K562 (cell line): ENCODE results near the gene ACADM. TPM values are rescaled to one million over a fixed set of nuclear protein-coding genes. Genes with fewer than 3 reads are reported as not detected.

Experiments
- ATAC-seq: fragments of 200-7000 bp; cut with Tn5 transposase; 3 replicates; pipeline ENCODE4 v1.9.1; 2020; ENCODE audit warnings: moderate library complexity
- BruUV-seq: library from RNA; stranded (reverse); fragments of 400-500 nt; replicated peaks from 2 replicates; lab custom pipeline; 2021; lab: Mats Ljungman, UMichigan
- CTCF ChIA-PET: fragments of 300-600 bp; formaldehyde crosslinking; extraction: SDS; loops from one replicate; lab custom pipeline; 2021; ENCODE audit warnings: low intra/inter-chr PET ratio; lab: Yijun Ruan, JAX
- POLR2A ChIA-PET: fragments of 300-600, 350-650 bp; sonication (Branson Sonifier 250); formaldehyde crosslinking; extraction: SDS; loops from one replicate; lab custom pipeline; 2021; ENCODE audit warnings: antibody characterized with exemption, inconsistent platforms; lab: Yijun Ruan, JAX
- DNase-seq, 4 experiments: peaks; one replicate each; pipeline versions ENCODE4 v3.0.0 to v3.0.0-alpha.2; 2011 to 2018; ENCODE audit warnings: low spot score in 3 of 4, mixed read lengths in 3 of 4; ENCODE audit errors: extremely low read depth in 1 of 4
- FAIRE-seq: peaks from 2 replicates; lab custom pipeline; 2011; peaks lifted over from hg19 to GRCh38; lab: Jason Lieb, UNC
- H2AFZ ChIP-seq: 2 replicates; pipeline ENCODE4 v1.6.0; 2011; ENCODE audit warnings: low read depth, low read length, control low read depth, inconsistent platforms
- H3K27ac ChIP-seq: fragments of 200-600 bp; 3 replicates; pipeline ENCODE4 v1.8.0; 2011; ENCODE audit warnings: low read depth, mild to moderate bottlenecking, control low read depth, inconsistent platforms, low read length, moderate library complexity, mixed read lengths; ENCODE audit errors: extremely low read depth
- H3K27me3 ChIP-seq, 2 experiments: fragments of 300-600 bp in 1 of 2; 2 replicates in 1 of 2; 3 replicates in 1 of 2; pipeline versions ENCODE4 v1.6.0 to v1.8.0; 2011; ENCODE audit warnings: inconsistent platforms in 2 of 2, low read length in 2 of 2, mild to moderate bottlenecking in 1 of 2, mixed read lengths in 1 of 2, moderate library complexity in 1 of 2; ENCODE audit not compliant: control insufficient read depth in 2 of 2, insufficient read depth in 2 of 2
- H3K36me3 ChIP-seq: fragments of 300-600 bp; 3 replicates; pipeline ENCODE4 v1.8.0; 2011; ENCODE audit warnings: mild to moderate bottlenecking, low read length, inconsistent platforms; ENCODE audit not compliant: control insufficient read depth, insufficient read depth
- H3K4me1 ChIP-seq, 2 experiments: fragments of 200-600 bp in 1 of 2; replicated peaks in 1 of 2; 2 replicates in 1 of 2; 3 replicates in 1 of 2; pipeline versions ENCODE4 v1.5.1 to v1.8.0; 2011; ENCODE audit warnings: inconsistent platforms in 2 of 2, low read length in 2 of 2, mild to moderate bottlenecking in 1 of 2, mixed read lengths in 1 of 2, moderate library complexity in 1 of 2; ENCODE audit not compliant: control insufficient read depth in 2 of 2, insufficient read depth in 2 of 2
- H3K4me2 ChIP-seq: 2 replicates; pipeline ENCODE4 v1.6.1; 2011; ENCODE audit warnings: low read length, control low read depth, inconsistent platforms, mixed read lengths; ENCODE audit not compliant: insufficient read depth
- H3K4me3 ChIP-seq: fragments of 200-600 bp; sonication (generic), shearing (Covaris generic); 2 replicates; pipeline ENCODE4 v1.5.1; 2016; ENCODE audit warnings: control low read depth, inconsistent platforms
- H3K79me2 ChIP-seq: fragments of 200-600 bp; 3 replicates; pipeline ENCODE4 v1.8.0; 2011; ENCODE audit warnings: low read length, inconsistent platforms; ENCODE audit not compliant: control insufficient read depth, insufficient read depth
- H3K9ac ChIP-seq, 2 experiments: 2 replicates each; pipeline versions ENCODE4 v1.6.0 to v1.6.1; 2011; ENCODE audit warnings: low read depth in 2 of 2, low read length in 2 of 2, control low read depth in 1 of 2, inconsistent platforms in 1 of 2, mild to moderate bottlenecking in 1 of 2, mixed read lengths in 1 of 2; ENCODE audit not compliant: insufficient read depth in 1 of 2
- H3K9me1 ChIP-seq: one replicate; pipeline ENCODE4 v1.6.0; 2011; ENCODE audit warnings: inconsistent platforms, mild to moderate bottlenecking, low read length, moderate library complexity; ENCODE audit not compliant: control insufficient read depth, insufficient read depth
- H3K9me3 ChIP-seq: replicated peaks from 2 replicates; pipeline ENCODE4 v1.5.1; 2011; ENCODE audit warnings: low read depth, low read length, inconsistent platforms; ENCODE audit not compliant: control insufficient read depth, insufficient read depth
- H4K20me1 ChIP-seq: replicated peaks from 2 replicates; pipeline ENCODE4 v1.6.1; 2011; ENCODE audit warnings: low read length, inconsistent platforms, mixed read lengths; ENCODE audit not compliant: control insufficient read depth, insufficient read depth
- BRF1 ChIP-seq: IDR thresholded peaks from 3 replicates; pipeline ENCODE4 v1.6.1; 2011; ENCODE audit warnings: borderline replicate concordance, mild to moderate bottlenecking; ENCODE audit not compliant: insufficient read length; ENCODE audit errors: extremely low read depth
- CREM ChIP-seq: IDR thresholded peaks from 2 replicates; pipeline ENCODE4 v1.6.1; 2014; ENCODE audit warnings: antibody characterized with exemption, low read depth
- FOXJ2 ChIP-seq: fragments of 200-800 bp; sonication (Bioruptor generic); IDR thresholded peaks from 2 replicates; pipeline ENCODE4 v1.6.1; 2016; ENCODE audit warnings: missing genetic modification characterization, missing compliant biosample characterization
- MECOM ChIP-seq: fragments of 250-450 bp; sonication (Bioruptor Pico); IDR thresholded peaks from 2 replicates; pipeline ENCODE4 v1.8.0; 2022; ENCODE audit warnings: inconsistent platforms
- MIER1 ChIP-seq: fragments of 450-650 bp; IDR thresholded peaks from 2 replicates; pipeline ENCODE4 v1.6.1; 2016; ENCODE audit warnings: antibody characterized with exemption, mild to moderate bottlenecking, low read depth
- SETDB1 ChIP-seq: IDR thresholded peaks from one replicate; pipeline ENCODE4 v1.6.1; 2012; ENCODE audit warnings: low read length, control low read depth, inconsistent platforms
- TAF7 ChIP-seq: fragments of 450-650 bp; IDR thresholded peaks from 2 replicates; pipeline ENCODE4 v1.6.1; 2016; ENCODE audit warnings: missing genetic modification characterization, missing compliant biosample characterization
- TRIM28 ChIP-seq: fragments of 450-650 bp; IDR thresholded peaks from 2 replicates; pipeline ENCODE4 v1.6.1; 2017
- ZNF445 ChIP-seq: fragments of 250-450 bp; sonication (Bioruptor Pico); IDR thresholded peaks from 2 replicates; pipeline ENCODE4 v1.4.0; 2020; ENCODE audit warnings: low read depth, mild to moderate bottlenecking, moderate library complexity
- in situ Hi-C: fragments of 300-500 bp; cut with MboI; formaldehyde crosslinking; loops from 4 replicates; pipeline ENCODE4 v1.15.0; 2018; ENCODE audit warnings: inconsistent platforms, mixed read lengths
- intact Hi-C: fragments of 100-400 bp; cut with micrococcal nuclease; formaldehyde crosslinking; loops from 2 replicates; pipeline ENCODE4 v1.14.2; 2022
- polyA plus RNA-seq, 8 experiments: library from polyadenylated mRNA; depleted of rRNA in 4 of 8; stranded (reverse) in 5 of 8; unstranded in 3 of 8; fragments of >200 nt; fragmentation: Nextera tagmentation in 2 of 8; fragmentation: Illumina TruSeq in 1 of 8; extraction: Ambion mirVana in 2 of 8; extraction: Trizol in 1 of 8; gene quantifications; 2 replicates each; pipeline versions ENCODE4 v1.2.1 to v1.2.3, GENCODE V29; 2011 to 2014; ENCODE audit warnings: inconsistent platforms in 1 of 8, missing spikeins in 1 of 8
- total RNA-seq, 7 experiments: library from RNA; depleted of rRNA in 6 of 7; stranded (reverse); fragments of >200 nt in 6 of 7; fragmentation: Illumina TruSeq in 2 of 7; extraction: Trizol in 2 of 7; gene quantifications; 2 replicates each; pipeline versions ENCODE4 v1.2.1 to v1.2.3, GENCODE V29; 2011 to 2021; ENCODE audit warnings: low replicate concordance in 1 of 7
- TF ChIP-seq, protein P1 (sequence below): IDR thresholded peaks from 3 replicates; pipeline ENCODE4 v1.6.1; 2011; ENCODE audit warnings: borderline replicate concordance, mild to moderate bottlenecking, moderate library complexity; ENCODE audit not compliant: insufficient read length; ENCODE audit errors: extremely low read depth
- TF ChIP-seq, protein P2 (sequence below): IDR thresholded peaks from 2 replicates; pipeline ENCODE4 v1.6.1; 2016; ENCODE audit warnings: missing genetic modification characterization, missing compliant biosample characterization
- TF ChIP-seq, protein P3 (sequence below): sonication (generic); formaldehyde crosslinking; IDR thresholded peaks from 2 replicates; pipeline ENCODE4 v1.8.0; 2022; ENCODE audit warnings: mild to moderate bottlenecking, missing genetic modification reagents
- TF ChIP-seq, protein P4 (sequence below): fragments of 450-650 bp; IDR thresholded peaks from 2 replicates; pipeline ENCODE4 v1.6.1; 2016
- TF ChIP-seq, protein P5 (sequence below): fragments of 450-650 bp; IDR thresholded peaks from 2 replicates; pipeline ENCODE4 v1.6.1; 2016; ENCODE audit warnings: missing biosample characterization, missing genetic modification characterization
- TF ChIP-seq, protein P6 (sequence below): sonication (generic); formaldehyde crosslinking; IDR thresholded peaks from 2 replicates; pipeline ENCODE4 v1.8.0; 2022; ENCODE audit warnings: mild to moderate bottlenecking, missing genetic modification reagents

ACADM gene
- total and polyA plus RNA-seq, 9 of the 15 experiments (the other 6 are each of a cell fraction or from before 2014, with no cell fraction given), result 82.5 to 156 (median 123) TPM

DNA sequence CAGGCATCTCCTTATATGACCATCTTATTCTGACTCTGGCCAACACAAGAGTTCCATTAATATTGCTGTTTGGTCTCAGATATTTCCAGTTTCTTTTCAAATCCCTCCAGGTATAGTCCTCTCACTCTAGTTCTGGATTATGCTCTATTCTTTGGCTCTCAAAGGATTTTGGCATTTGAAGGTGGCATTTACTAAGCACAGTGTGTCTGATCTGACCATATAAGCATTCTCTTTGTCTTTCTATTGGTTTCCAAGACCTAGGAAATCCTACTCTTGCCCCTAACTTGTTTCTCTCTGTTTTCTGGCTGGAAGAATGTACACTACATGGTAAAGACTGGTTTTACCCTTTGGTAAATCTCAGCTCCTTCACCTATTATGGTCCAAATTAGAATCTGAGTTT is 12.7 kb upstream of the ACADM start:
- Histone ChIP-seq H3K4me2 (no peak overlapping the region), H3K4me3 (no peak overlapping the region), H3K4me1 (peaks cover 0 to 8% of the 10 kb centered on the region in 2 experiments; a peak in 3 of 5 replicates), H3K9me1 (no peaks in the 10 kb centered on the region), H3K9ac (no peak overlapping the region), H3K9me3 (no peaks in the 10 kb centered on the region), H3K27ac (no peak overlapping the region), H3K79me2 (no peaks in the 10 kb centered on the region), H3K36me3 (no peaks in the 10 kb centered on the region), H4K20me1 (no peaks in the 10 kb centered on the region), H3K27me3 (no peaks in the 10 kb centered on the region), H2AFZ (no peak overlapping the region)
- ChIA-PET CTCF (no interaction called here), POLR2A (interaction anchor here (2.2 kb wide), 1 partner anchor 11 kb away, joined by 4 read pairs; no protein-coding TSS in a partner anchor)
- no peak for FAIRE-seq
- no peak for ATAC-seq
- no peak for DNase-seq
- intact Hi-C loops (no loop called here), in situ Hi-C loops (no loop called here)
- BruUV-seq, result no TSS peak
- TF ChIP-seq MIER1 (no peak), FOXJ2 (no peak), SETDB1 (no peak), CREM (no peak), ZNF445 (CRISPR knock-in tag) (no peak), BRF1 (no peak), MECOM (no peak), TRIM28 (no peak), TAF7 (tag) (no peak)
- TF ChIP-seq, protein P1, sequence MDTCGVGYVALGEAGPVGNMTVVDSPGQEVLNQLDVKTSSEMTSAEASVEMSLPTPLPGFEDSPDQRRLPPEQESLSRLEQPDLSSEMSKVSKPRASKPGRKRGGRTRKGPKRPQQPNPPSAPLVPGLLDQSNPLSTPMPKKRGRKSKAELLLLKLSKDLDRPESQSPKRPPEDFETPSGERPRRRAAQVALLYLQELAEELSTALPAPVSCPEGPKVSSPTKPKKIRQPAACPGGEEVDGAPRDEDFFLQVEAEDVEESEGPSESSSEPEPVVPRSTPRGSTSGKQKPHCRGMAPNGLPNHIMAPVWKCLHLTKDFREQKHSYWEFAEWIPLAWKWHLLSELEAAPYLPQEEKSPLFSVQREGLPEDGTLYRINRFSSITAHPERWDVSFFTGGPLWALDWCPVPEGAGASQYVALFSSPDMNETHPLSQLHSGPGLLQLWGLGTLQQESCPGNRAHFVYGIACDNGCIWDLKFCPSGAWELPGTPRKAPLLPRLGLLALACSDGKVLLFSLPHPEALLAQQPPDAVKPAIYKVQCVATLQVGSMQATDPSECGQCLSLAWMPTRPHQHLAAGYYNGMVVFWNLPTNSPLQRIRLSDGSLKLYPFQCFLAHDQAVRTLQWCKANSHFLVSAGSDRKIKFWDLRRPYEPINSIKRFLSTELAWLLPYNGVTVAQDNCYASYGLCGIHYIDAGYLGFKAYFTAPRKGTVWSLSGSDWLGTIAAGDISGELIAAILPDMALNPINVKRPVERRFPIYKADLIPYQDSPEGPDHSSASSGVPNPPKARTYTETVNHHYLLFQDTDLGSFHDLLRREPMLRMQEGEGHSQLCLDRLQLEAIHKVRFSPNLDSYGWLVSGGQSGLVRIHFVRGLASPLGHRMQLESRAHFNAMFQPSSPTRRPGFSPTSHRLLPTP, result no peak
- TF ChIP-seq, protein P2, sequence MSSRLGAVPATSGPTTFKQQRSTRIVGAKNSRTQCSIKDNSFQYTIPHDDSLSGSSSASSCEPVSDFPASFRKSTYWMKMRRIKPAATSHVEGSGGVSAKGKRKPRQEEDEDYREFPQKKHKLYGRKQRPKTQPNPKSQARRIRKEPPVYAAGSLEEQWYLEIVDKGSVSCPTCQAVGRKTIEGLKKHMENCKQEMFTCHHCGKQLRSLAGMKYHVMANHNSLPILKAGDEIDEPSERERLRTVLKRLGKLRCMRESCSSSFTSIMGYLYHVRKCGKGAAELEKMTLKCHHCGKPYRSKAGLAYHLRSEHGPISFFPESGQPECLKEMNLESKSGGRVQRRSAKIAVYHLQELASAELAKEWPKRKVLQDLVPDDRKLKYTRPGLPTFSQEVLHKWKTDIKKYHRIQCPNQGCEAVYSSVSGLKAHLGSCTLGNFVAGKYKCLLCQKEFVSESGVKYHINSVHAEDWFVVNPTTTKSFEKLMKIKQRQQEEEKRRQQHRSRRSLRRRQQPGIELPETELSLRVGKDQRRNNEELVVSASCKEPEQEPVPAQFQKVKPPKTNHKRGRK (tag), result no peak
- TF ChIP-seq, protein P3, sequence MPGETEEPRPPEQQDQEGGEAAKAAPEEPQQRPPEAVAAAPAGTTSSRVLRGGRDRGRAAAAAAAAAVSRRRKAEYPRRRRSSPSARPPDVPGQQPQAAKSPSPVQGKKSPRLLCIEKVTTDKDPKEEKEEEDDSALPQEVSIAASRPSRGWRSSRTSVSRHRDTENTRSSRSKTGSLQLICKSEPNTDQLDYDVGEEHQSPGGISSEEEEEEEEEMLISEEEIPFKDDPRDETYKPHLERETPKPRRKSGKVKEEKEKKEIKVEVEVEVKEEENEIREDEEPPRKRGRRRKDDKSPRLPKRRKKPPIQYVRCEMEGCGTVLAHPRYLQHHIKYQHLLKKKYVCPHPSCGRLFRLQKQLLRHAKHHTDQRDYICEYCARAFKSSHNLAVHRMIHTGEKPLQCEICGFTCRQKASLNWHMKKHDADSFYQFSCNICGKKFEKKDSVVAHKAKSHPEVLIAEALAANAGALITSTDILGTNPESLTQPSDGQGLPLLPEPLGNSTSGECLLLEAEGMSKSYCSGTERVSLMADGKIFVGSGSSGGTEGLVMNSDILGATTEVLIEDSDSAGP (CRISPR knock-in tag), result no peak
- TF ChIP-seq, protein P4, sequence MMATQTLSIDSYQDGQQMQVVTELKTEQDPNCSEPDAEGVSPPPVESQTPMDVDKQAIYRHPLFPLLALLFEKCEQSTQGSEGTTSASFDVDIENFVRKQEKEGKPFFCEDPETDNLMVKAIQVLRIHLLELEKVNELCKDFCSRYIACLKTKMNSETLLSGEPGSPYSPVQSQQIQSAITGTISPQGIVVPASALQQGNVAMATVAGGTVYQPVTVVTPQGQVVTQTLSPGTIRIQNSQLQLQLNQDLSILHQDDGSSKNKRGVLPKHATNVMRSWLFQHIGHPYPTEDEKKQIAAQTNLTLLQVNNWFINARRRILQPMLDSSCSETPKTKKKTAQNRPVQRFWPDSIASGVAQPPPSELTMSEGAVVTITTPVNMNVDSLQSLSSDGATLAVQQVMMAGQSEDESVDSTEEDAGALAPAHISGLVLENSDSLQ, result no peak
- TF ChIP-seq, protein P5, sequence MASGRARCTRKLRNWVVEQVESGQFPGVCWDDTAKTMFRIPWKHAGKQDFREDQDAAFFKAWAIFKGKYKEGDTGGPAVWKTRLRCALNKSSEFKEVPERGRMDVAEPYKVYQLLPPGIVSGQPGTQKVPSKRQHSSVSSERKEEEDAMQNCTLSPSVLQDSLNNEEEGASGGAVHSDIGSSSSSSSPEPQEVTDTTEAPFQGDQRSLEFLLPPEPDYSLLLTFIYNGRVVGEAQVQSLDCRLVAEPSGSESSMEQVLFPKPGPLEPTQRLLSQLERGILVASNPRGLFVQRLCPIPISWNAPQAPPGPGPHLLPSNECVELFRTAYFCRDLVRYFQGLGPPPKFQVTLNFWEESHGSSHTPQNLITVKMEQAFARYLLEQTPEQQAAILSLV (tag), result no peak
- TF ChIP-seq, protein P6, sequence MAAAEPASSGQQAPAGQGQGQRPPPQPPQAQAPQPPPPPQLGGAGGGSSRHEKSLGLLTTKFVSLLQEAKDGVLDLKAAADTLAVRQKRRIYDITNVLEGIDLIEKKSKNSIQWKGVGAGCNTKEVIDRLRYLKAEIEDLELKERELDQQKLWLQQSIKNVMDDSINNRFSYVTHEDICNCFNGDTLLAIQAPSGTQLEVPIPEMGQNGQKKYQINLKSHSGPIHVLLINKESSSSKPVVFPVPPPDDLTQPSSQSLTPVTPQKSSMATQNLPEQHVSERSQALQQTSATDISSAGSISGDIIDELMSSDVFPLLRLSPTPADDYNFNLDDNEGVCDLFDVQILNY (CRISPR knock-in tag), result no peak
